Endodermal cell (in vitro differentiated cells): ENCODE measurements around the gene SYT8. TPM values are rescaled to one million over a fixed set of nuclear protein-coding genes. Genes with fewer than 3 reads are reported as not detected.

ENCODE experiments used
- DNase-seq: peaks from one replicate; pipeline ENCODE4 v3.0.0-alpha.2; 2017
- H3K27ac ChIP-seq: 2 replicates; pipeline ENCODE4 v1.5.1; 2013; ENCODE audit warnings: mild to moderate bottlenecking, low read depth, low read length, moderate library complexity
- H3K27me3 ChIP-seq: 2 replicates; pipeline ENCODE4 v1.6.1; 2013; ENCODE audit warnings: mild to moderate bottlenecking, low read length, moderate library complexity; ENCODE audit not compliant: insufficient read depth, control insufficient read depth, poor library complexity, severe bottlenecking
- H3K36me3 ChIP-seq: 2 replicates; pipeline ENCODE4 v1.7.0; 2013; ENCODE audit warnings: mild to moderate bottlenecking, low read length, moderate library complexity; ENCODE audit not compliant: control insufficient read depth, insufficient read depth
- H3K4me1 ChIP-seq: one replicate; pipeline ENCODE4 v1.7.0; 2013; ENCODE audit warnings: low read length; ENCODE audit not compliant: control insufficient read depth, insufficient read depth
- H3K4me3 ChIP-seq: 2 replicates; pipeline ENCODE4 v1.5.1; 2013; ENCODE audit warnings: mild to moderate bottlenecking, low read length, moderate library complexity
- H3K9ac ChIP-seq: 2 replicates; pipeline ENCODE4 v1.6.1; 2013; ENCODE audit warnings: mild to moderate bottlenecking, low read length, moderate library complexity; ENCODE audit not compliant: poor library complexity, severe bottlenecking; ENCODE audit errors: extremely low read depth
- H3K9me3 ChIP-seq: 2 replicates; pipeline ENCODE4 v1.6.1; 2013; ENCODE audit warnings: mild to moderate bottlenecking, low read length, moderate library complexity; ENCODE audit not compliant: control insufficient read depth
- H3K27ac Mint-ChIP-seq: 2 replicates; pipeline ENCODE4 v1.8.0; 2020; ENCODE audit warnings: mixed read lengths
- H3K27me3 Mint-ChIP-seq: 2 replicates; pipeline ENCODE4 v1.8.0; 2021; ENCODE audit warnings: mild to moderate bottlenecking, mixed read lengths; ENCODE audit not compliant: insufficient read depth
- H3K36me3 Mint-ChIP-seq: 2 replicates; pipeline ENCODE4 v1.8.0; 2020; ENCODE audit warnings: low read depth, mixed read lengths
- H3K4me1 Mint-ChIP-seq: 2 replicates; pipeline ENCODE4 v1.8.0; 2020; ENCODE audit warnings: mixed read lengths
- H3K4me3 Mint-ChIP-seq: 2 replicates; pipeline ENCODE4 v1.8.0; 2020; ENCODE audit warnings: mild to moderate bottlenecking, moderate library complexity, mixed read lengths
- H3K9me3 Mint-ChIP-seq: 2 replicates; pipeline ENCODE4 v1.8.0; 2020; ENCODE audit warnings: mild to moderate bottlenecking, mixed read lengths
- WGBS, 2 experiments: methylation state at CpG; one replicate each; pipeline versions ENCODE4 v1.1.5 to v1.1.7; 2013; ENCODE audit warnings: missing lambda C conversion rate in 2 of 2, mixed read lengths in 1 of 2; ENCODE audit not compliant: insufficient coverage in 1 of 2, insufficient read length in 1 of 2; 5-methylcytosine and 5-hydroxymethylcytosine counted together
- total RNA-seq, 2 donors: library from RNA; stranded (reverse); fragmentation: NEBNext Ultra II Directional in 1 of 2; extraction: Animal tissue kit (Norgen Biotek cat#: 25700) in 1 of 2; gene quantifications; 2 replicates in 1 of 2; 3 replicates in 1 of 2; pipeline ENCODE4 v1.2.1, GENCODE V29; 2021
- TF ChIP-seq, protein P1 (sequence below): fragments of 200-600 bp; sonication (generic); conservative IDR thresholded peaks from 2 replicates; pipeline ENCODE4 v1.5.0; 2021; ENCODE audit warnings: antibody characterized with exemption, mild to moderate bottlenecking

Gene SYT8
- total RNA-seq, 2 donors from 2014 or later, result not detected

DNA sequence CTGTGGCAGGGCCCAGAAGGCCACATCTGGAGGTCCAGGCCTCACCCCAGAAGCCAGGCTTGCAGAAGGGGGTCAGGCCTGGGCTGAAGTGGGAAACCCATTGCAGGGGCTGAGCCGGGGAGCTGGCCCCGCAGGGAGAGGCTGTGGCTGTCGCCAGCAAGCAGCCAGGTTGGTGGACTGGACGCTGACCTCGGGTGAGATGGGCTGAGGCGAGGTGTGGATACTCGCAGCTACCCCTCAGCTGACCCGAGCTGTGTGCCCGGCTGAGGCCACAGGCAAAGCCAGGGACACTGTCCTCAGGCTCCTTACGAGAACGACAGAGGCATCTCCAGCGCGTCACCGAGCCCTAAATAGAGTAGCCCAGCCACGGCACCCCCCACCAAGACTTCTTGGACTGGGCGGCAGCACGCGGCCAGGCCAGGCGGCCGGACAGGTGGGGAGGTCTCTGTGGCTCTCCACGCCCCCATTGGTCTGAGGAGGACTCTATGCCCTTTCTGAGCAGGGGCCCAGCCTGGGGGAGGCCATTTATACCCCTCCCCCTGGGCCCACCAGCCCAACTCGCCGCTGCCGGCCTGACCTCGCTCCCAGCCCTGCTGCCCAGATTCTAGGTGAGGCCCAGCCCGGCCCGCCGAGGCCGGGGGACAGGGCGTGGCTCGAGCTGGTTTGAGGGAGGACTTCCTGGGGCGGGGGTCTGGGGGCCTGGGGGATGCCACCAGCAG, 3.8 kb downstream of the SYT8 start, which contains the start of gene TNNI2:
Gene TNNI2, plus strand, starts transcription at position 556 of the 719 bp plus-strand sequence. CDS start 716 bp downstream, outside the sequence.
- H3K9me3 ChIP-seq, result no peaks in the 10 kb centered on the region
- no peaks in the 10 kb centered on the region for H3K9me3 Mint-ChIP-seq
- no peaks in the 10 kb centered on the region for H3K4me1 ChIP-seq
- WGBS, 2 experiments, result 89 to 91% methylated on average over 19 to 32 of the region's 32 CpGs
- H3K36me3 ChIP-seq, result no peaks in the 10 kb centered on the region
- H3K9ac ChIP-seq, result no peak within 1 kb of the TSS
- H3K4me3 Mint-ChIP-seq, result no peak within 1 kb of the TSS
- no peaks in the 10 kb centered on the region for H3K4me1 Mint-ChIP-seq
- no peak for DNase-seq
- peaks cover 3% of the 10 kb centered on the region for H3K27me3 Mint-ChIP-seq
- peaks cover 5% of the 10 kb centered on the region for H3K27me3 ChIP-seq
- no peak within 1 kb of the TSS for H3K4me3 ChIP-seq
- H3K27ac ChIP-seq, result no peak within 1 kb of the TSS
- no peaks in the 10 kb centered on the region for H3K36me3 Mint-ChIP-seq
- TF ChIP-seq, protein P1, sequence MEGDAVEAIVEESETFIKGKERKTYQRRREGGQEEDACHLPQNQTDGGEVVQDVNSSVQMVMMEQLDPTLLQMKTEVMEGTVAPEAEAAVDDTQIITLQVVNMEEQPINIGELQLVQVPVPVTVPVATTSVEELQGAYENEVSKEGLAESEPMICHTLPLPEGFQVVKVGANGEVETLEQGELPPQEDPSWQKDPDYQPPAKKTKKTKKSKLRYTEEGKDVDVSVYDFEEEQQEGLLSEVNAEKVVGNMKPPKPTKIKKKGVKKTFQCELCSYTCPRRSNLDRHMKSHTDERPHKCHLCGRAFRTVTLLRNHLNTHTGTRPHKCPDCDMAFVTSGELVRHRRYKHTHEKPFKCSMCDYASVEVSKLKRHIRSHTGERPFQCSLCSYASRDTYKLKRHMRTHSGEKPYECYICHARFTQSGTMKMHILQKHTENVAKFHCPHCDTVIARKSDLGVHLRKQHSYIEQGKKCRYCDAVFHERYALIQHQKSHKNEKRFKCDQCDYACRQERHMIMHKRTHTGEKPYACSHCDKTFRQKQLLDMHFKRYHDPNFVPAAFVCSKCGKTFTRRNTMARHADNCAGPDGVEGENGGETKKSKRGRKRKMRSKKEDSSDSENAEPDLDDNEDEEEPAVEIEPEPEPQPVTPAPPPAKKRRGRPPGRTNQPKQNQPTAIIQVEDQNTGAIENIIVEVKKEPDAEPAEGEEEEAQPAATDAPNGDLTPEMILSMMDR, result no peak
- no peak within 1 kb of the TSS for H3K27ac Mint-ChIP-seq

DNA sequence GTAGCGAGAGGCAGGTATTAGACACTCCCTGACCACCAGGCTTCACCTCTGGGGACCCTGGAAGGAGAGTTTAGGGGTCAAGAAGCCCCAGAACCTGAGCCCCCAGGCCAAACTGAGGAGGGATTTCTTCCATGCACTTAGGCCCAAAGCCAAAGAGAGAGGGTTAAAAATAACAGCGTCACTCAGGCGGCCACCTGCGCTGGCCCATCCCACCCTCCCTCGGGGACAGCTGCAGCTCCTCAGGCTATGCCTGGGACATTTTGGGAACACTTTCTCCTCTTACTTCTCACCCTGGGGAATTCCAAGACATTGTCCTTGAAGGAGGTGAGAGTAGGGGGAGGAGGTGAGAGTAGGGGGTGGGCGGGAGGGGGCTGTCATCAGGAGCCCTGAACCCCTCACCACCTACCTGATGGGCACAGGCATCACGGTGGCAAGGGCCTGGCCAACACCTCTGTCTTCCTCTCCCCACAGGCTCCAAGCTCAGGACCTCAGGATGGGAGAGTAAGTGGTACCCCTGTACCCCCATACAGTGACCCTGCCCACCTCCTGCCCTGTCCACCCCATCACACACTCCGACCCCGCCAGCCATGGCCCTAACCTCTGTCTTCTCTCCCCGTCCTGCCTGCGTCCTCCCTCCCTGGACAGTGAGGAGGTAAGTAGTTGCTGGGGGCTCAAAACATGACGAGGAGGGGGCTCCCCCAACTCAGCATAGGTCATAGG, 4.6 kb downstream of the SYT8 start:
- Mint-ChIP-seq H3K4me3 (no peak overlapping the region), H3K27ac (no peak overlapping the region), H3K9me3 (no peaks in the 10 kb centered on the region), H3K4me1 (no peaks in the 10 kb centered on the region), H3K36me3 (no peaks in the 10 kb centered on the region), H3K27me3 (peaks cover 1% of the 10 kb centered on the region)
- no peak overlapping the region for H3K4me3 ChIP-seq
- WGBS, 2 experiments, result 91 to 100% methylated on average over 3 to 9 of the region's 12 CpGs
- H3K4me1 ChIP-seq, result no peaks in the 10 kb centered on the region
- H3K36me3 ChIP-seq, result no peaks in the 10 kb centered on the region
- no peak for DNase-seq
- H3K9ac ChIP-seq, result no peak overlapping the region
- H3K9me3 ChIP-seq, result no peaks in the 10 kb centered on the region
- H3K27ac ChIP-seq, result no peak overlapping the region
- TF ChIP-seq, protein P1, result no peak
- H3K27me3 ChIP-seq, result no peaks in the 10 kb centered on the region

DNA sequence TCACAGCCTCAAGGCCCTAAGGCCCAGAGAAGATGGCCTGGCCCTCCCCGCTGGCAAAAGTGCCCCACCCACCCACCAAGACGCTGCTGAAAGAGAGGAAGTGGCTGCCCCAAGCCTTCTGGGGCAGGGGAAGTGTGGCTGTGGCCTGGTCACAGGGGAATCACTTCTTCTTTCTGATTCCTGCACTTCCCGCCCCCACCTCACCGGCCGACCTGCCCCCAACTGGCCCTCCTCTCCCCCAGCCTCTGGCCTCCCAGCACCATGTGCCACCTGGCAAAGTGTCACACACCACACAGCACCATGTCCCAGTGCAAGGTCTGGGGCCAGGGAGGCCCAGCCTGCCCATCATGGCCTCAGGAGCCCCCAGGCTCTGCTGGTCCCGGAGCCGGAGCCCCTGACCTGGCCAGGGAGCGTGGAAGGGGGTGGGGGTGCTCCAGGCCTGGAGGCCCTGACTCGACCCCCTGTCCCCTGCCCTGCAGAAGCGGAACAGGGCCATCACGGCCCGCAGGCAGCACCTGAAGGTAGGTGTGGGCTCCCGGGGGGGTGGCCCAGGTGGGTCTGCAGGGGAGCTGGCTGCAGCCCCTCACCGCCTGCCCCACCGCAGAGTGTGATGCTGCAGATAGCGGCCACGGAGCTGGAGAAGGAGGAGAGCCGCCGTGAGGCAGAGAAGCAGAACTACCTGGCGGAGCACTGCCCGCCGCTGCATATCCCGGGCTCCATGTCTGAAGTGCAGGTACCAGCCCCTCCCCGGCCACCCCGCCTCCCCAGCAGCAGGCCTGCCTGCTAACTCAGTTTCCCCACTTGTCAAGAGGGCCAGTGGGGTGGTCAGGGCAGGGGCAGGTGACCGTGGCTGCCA, 5.4 kb downstream of the SYT8 start:
- no peak overlapping the region for H3K9ac ChIP-seq
- DNase-seq, result no peak
- Mint-ChIP-seq H3K4me3 (no peak overlapping the region), H3K36me3 (no peaks in the 10 kb centered on the region), H3K9me3 (no peaks in the 10 kb centered on the region), H3K27me3 (peaks cover 2% of the 10 kb centered on the region), H3K4me1 (no peaks in the 10 kb centered on the region), H3K27ac (no peak overlapping the region)
- H3K4me3 ChIP-seq, result no peak overlapping the region
- no peaks in the 10 kb centered on the region for H3K4me1 ChIP-seq
- no peaks in the 10 kb centered on the region for H3K27me3 ChIP-seq
- TF ChIP-seq, protein P1, result no peak
- 89 to 92% methylated on average over 14 to 26 of the region's 26 CpGs for WGBS, 2 experiments
- H3K9me3 ChIP-seq, result no peaks in the 10 kb centered on the region
- H3K36me3 ChIP-seq, result no peaks in the 10 kb centered on the region
- H3K27ac ChIP-seq, result no peak overlapping the region
